Tibial nerve (tissue), 4 donors: ENCODE data around the gene ATG5.

ENCODE experiments used
- EP300 ChIP-seq, 2 donors: sonication (generic); formaldehyde crosslinking; IDR thresholded peaks; one replicate each; pipeline ENCODE4 v1.6.1; 2017; ENCODE audit warnings: antibody characterized with exemption in 2 of 2, mild to moderate bottlenecking in 1 of 2
- POLR2A ChIP-seq, 2 donors: fragments of 450-650 bp; IDR thresholded peaks; one replicate each; pipeline ENCODE4 v1.6.1; 2017; ENCODE audit warnings: antibody characterized with exemption in 2 of 2, mild to moderate bottlenecking in 2 of 2, moderate library complexity in 2 of 2
- TF ChIP-seq, protein P1 (sequence below), 5 experiments: fragments of 200-600 bp in 3 of 5; fragments of 450-650 bp in 2 of 5; sonication (generic) in 3 of 5; IDR thresholded peaks; one replicate each; pipeline ENCODE4 v1.5.1; 2016 to 2019; ENCODE audit warnings: antibody characterized with exemption in 5 of 5, mild to moderate bottlenecking in 3 of 5, moderate library complexity in 2 of 5

DNA sequence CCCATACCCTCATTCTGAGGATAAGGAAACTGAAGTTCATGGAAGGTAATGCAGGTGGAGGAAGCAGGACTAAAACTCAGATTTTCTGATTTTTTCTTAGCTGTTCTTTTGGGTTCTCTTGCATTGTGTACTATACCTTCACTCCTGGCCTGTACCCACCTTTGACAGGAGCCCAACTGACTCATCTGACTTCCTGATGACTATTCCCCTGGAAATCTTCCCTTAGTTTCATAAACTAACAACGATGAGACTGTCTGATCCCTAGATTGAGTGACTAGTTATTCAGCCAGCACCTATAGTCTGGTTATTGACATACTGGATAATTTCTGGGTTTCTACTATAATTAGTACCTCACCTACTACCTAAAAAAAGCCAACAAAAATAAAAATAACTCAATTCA, 45.1 kb upstream of the ATG5 start:
- TF ChIP-seq, protein P1, sequence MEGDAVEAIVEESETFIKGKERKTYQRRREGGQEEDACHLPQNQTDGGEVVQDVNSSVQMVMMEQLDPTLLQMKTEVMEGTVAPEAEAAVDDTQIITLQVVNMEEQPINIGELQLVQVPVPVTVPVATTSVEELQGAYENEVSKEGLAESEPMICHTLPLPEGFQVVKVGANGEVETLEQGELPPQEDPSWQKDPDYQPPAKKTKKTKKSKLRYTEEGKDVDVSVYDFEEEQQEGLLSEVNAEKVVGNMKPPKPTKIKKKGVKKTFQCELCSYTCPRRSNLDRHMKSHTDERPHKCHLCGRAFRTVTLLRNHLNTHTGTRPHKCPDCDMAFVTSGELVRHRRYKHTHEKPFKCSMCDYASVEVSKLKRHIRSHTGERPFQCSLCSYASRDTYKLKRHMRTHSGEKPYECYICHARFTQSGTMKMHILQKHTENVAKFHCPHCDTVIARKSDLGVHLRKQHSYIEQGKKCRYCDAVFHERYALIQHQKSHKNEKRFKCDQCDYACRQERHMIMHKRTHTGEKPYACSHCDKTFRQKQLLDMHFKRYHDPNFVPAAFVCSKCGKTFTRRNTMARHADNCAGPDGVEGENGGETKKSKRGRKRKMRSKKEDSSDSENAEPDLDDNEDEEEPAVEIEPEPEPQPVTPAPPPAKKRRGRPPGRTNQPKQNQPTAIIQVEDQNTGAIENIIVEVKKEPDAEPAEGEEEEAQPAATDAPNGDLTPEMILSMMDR (IDR thresholded peaks at IDR 0.05): no peak
- TF ChIP-seq POLR2A (IDR thresholded peaks at IDR 0.05) (no peak), EP300 (IDR thresholded peaks at IDR 0.05) (no peak)
